GM19023 (cell line): ENCODE measurements around the gene FAM13A.
A peak's percentile ranks its signal among the peaks of the same experiment; 100 is the strongest.
"Not testable (repeated sequence)": the region's sequence is repeated elsewhere in the genome, so short reads cannot be mapped to it uniquely, and the experiment has no call there.

Experiments
- ATAC-seq: cut with Tn5 transposase; IDR thresholded peaks from one replicate; pipeline ENCODE4 v1.9.1; 2021; ENCODE audit warnings: mild to moderate bottlenecking, moderate library complexity; ENCODE audit not compliant: unreplicated experiment

The FAM13A gene

GRCh38 chr4:88858752-88859151 is 198.2 kb downstream of the FAM13A start:
- peak; percentile 82 for ATAC-seq

DNA sequence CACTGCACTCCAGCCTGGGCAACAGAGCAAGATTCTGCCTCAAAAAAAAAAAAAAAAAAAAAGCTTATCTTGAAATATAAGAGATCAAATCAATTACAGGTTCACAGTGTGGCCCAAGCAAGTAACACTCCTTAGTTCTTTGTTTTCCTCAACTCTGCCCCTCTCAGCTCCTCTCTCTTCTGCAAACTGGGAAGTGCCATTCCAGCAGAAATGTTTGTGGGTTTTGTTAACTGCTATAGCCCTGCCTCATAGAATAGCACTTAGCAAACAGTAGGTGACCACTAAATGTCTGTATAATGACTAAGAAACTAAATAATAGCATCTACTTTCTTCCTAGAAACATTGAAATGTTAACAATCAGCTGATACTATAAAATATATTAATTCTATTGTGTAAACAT is 199.4 kb downstream of the FAM13A start:
- ATAC-seq = no peak

GRCh38 chr4:88854481-88854880 is 202.5 kb downstream of the FAM13A start:
- no peak for ATAC-seq

GRCh38 chr4:88853583-88853982 is 203.4 kb downstream of the FAM13A start:
- not testable (repeated sequence) for ATAC-seq

- ATAC-seq = no peak
Measured at GRCh38 chr4:88846206-88846790, 210.7 kb downstream of the FAM13A start.

GRCh38 chr4:88843067-88843685 is 213.8 kb downstream of the FAM13A start:
- ATAC-seq = no peak

DNA sequence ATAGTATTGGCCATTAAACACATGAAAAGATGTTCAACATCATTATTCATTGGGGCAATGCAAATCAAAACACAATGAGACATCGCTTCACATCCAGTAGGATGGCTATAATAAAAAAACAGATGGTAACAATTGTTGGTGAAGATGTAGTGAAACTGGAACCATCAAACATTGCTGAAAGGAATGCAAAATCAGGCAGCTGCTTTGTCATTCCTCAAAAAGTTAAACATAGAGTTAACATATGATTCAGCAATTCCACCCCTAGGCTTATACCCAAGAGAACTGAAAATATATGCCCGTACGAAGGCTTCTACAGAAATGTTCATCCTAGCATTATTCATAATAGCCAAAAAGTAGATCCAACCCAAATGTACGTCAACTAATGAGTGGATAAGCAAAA is 215.3 kb downstream of the FAM13A start:
- no peak for ATAC-seq

GRCh38 chr4:88836216-88836615 is 220.8 kb downstream of the FAM13A start:
- ATAC-seq = no peak

DNA sequence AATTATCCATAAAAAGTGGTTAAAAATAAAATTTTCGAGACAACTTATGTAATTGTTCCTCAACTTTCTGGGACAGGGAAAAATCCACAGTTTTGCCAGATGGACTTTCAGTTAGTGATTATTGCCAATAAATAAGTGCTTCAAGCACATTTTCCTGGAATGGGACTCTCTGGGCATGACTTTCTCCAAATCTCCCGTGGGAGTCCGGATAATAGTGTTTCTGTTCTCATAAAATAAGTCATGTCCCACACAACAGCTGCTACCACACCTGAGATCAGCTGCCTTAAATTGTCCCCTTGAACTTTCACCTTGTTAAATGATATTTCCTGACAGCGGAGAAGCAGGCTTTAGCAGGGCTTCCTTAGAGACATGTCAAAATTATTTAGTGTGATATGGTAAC is 226.0 kb downstream of the FAM13A start:
- ATAC-seq = no peak

- ATAC-seq = no peak
Measured at GRCh38 chr4:88830598-88830997, 226.4 kb downstream of the FAM13A start.

DNA sequence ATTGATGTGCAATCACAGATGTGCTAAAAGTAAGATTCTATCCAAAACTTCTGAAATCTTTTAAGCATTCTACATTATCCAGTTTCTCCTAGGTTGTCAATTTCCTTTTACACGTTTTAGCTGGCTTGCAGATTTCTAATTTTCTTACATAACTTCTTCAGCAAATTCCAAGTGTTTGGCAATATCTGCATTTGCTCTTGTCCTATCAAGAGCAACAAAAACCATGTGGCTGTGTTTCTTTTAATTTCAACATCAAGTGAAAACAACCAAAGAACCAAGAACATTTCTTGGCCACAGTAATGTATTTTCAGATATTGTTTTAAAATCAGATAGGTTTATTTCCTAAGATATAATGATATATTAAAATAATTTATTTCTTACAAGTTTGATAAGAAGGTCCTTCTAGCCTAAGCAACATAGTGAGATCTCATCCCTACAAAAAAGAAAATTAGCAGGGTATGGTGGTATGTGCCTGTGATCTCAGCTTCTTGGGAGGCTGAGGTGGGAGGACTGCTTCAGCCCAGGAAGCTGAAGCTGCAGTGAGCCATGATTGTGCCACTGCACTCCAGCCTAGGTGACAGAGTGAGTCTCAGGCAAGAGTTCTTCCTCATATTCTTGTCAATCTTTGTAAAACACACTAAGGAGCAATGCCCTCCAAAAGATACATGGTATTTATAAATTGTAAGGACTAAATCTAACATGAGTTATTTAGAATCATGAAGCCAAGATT is 228.0 kb downstream of the FAM13A start:
- ATAC-seq = no peak

- no peak for ATAC-seq
Measured at GRCh38 chr4:88827442-88827841, 229.5 kb downstream of the FAM13A start.

GRCh38 chr4:88826771-88827170 is 230.2 kb downstream of the FAM13A start:
- ATAC-seq = no peak

DNA sequence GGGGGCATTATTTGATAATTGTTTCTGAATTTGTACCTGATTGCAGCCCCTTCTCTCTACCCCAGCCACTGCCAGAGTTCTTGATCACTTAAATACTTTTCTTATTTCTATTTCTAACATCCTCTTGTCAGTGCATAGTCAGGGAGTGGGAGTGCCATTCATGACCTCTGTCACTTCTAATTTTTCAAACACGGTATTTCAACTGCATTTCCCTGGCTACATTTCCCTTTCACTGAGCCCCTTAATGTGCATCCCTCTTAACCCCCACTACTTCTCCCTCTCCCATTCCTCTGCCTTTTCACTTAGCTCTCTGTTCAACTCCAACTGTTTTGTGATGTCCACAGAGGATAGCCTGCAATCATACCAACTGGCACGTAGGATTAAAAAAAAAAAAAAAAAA is 231.1 kb downstream of the FAM13A start:
- ATAC-seq = no peak

DNA sequence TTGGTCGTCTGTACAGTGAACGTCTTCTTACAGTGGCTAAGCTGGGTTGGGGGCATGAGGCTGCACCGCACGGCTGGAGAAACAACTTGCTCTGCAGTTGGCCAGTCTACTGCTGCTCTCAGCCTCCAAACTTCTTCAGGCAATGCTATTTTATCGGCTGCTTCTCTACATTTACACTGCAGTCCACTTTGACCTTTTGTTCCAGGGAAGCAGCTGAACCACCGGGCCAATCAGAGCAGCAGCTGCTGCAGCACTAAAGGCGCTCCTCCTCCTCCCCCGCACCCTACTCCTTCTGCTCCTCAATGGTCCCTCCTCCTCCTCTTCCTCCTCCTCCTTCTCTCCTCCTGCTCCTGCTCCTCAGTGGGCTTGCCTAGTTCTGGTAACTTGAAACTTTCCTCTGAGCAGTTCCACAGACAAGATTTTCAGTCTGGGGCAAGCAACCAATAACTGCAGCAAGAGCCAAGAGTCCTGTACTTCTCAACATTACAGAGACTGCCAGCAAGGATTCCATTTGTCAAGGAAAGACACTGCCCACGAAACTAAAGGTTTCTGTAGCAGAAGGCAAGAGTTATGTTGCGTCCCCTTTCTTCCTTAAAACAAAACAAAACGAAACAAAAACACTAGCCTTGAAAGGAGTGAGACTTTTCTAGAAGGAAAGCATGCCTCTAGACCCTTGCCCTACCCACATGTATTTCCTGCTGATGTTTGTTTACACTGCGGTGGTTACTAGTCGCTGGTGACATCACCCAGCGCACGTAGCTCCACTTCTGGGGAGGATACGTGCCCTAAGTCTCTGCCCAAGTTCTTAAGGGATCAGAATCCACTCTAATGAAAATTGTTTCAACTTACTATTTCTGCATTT is 233.7 kb downstream of the FAM13A start:
- peak; percentile 95 for ATAC-seq

DNA sequence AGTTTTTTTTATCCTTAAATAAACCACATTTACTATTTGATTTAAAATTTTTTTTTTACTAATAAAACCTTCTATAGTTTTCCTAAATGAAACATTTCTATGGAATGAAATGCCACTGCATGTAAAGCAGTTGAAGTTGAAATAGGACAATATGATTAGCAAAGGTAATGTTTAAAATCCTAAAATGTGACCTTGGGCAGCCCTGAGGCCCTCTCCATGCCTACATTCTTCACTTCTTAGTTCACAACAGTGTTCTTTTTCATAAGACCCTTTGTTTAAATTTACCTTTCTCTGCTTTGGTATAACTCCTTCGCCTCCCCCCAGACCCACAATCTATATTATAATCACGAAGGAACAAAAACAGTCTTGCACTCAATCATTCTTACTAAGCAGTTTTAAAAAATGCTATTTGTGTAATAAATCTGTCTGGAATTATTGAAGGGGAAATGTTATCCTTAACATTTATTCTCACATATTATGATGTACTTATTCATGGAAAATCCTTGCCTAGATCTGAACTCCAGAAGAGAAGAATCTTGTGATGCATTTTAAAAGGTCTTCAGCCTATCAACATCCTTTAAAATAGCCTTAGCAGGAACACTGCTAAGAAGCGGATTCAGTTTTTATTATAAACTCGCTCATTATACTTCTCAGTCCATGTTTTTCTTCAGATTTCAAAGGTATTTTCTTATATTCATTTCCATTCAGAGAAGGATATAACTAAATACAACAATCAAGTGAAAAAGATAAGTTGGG is 234.8 kb downstream of the FAM13A start:
- ATAC-seq = no peak

GRCh38 chr4:88821522-88821921 is 235.5 kb downstream of the FAM13A start:
- ATAC-seq = no peak

- no peak for ATAC-seq
Measured at GRCh38 chr4:88820698-88821415, 236.1 kb downstream of the FAM13A start.

GRCh38 chr4:88819818-88820697 is 236.9 kb downstream of the FAM13A start:
- no peak for ATAC-seq
